Stimulated activated CD4-positive, alpha-beta T cell treated with anti-CD3 and anti-CD28 coated beads, TNF-alpha, amount 100 ng/mL, for 24 hours (primary cell): ENCODE data around the gene ZNF846.
"Not testable (repeated sequence)": the region's sequence is repeated elsewhere in the genome, so short reads cannot be mapped to it uniquely, and the experiment has no call there.

Experiments
- DNase-seq, 3 experiments: peaks; one replicate each; pipeline ENCODE4 v3.0.0-alpha.2; 2020; ENCODE audit warnings: low read depth in 3 of 3

ZNF846 gene

DNA sequence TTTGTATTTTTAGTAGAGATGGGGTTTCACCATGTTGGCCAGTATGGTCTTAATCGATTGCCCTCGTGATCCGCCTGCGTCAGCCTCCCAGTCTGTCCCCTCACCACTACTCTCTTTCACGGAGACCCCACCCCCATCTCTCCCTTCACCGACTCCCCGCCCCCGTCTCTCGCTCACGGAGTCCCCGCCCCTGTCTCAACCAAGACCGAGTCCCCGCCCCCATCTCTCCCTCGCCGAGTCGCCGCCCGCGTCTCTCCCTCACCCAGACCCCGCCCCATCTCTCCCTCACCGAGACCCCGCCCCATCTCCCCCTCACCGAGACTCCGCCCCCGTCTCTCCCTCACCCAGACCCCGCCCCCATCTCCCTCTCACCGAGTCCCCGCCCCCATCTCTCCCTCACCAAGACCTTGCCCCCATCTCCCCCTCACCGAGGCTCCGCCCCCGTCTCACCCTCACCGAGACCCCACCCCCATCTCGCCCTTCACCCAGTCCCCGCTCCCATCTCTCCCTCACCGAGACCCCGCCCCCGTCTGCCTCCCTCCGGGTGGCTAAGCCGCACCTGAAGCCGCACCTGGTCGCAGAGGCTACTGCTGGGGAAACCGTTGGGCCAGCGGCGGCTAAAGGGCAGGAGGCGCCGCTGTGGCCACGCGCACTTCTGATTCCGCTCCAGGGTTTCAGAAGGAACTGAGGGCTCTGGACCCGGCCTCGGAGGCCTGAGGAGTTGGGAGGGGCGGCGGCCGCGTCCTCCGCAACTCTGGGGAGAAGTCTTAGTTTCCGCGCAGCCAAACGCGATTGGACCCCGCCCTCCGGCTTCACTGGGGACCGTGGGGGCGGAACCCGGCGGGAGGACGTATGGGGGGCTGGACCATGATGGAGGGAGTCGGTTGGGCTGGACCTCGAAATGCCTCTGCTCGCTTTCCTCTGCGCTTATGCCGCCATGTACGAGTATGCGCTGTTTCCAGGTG is 17.1 kb upstream of the ZNF846 start:
- peak; percentile 94 to 98 (median 96) for DNase-seq

DNA sequence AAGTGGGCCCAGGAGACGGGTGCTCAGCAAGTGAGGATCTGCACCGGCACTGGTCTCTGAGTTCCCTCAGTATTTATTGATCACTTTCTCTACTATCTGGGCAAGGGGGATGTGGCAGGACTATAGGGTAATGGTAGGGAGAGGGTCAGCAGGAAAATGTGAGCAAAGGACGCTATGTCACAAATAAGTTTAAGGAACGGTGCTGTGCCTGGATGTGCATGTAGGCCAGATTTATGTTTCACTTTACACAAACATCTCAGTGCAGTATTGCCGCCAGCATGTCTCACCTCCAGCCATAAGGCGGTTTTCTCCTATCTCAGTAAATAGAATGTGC is 15.6 kb upstream of the ZNF846 start:
- not testable (repeated sequence) for DNase-seq

- no peak for DNase-seq
Observed at GRCh38 chr19:9782338-9782737, 13.8 kb upstream of the ZNF846 start.

- DNase-seq, result no peak
Observed at GRCh38 chr19:9757544-9758501, 10.7 kb downstream of the ZNF846 start.

DNA sequence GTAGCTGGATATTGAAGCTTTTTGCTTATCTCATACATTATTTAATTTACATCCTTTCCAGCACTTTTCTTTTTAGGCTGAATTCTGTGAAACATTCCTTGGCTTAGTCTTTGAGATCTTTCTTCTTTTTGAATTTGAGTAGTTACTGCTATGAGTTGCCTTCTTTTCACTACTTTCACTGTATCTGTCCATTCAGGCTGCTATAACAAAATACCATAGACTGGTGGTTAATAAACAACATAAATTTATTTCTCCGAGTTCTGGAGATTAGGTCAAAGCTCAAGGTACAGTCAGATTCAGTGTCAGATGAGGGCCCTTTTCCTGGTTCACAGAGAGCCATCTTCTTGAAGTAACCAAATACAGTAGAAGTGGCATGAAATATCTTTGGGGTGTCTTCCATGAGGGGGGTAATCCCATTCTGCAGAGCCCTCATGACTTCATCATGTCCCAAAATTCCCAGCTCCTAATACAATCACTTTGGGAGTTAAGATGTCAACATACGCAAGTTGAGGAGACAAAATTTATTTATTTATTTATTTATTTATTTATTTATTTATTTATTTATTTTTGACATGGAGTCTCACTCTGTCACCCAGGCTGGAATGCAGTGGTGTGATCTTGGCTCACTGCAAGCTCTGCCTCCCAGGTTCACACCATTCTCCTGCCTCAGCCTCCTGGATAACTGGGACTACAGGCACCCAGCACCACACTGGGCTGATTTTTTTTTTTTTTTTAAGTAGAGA is 15.7 kb downstream of the ZNF846 start:
- DNase-seq, result no peak

GRCh38 chr19:9751446-9751845 is 17.1 kb downstream of the ZNF846 start:
- DNase-seq, result no peak

- no peak for DNase-seq
Observed at GRCh38 chr19:9741476-9742171, 26.9 kb downstream of the ZNF846 start.

GRCh38 chr19:9735986-9736385 is 32.6 kb downstream of the ZNF846 start:
- DNase-seq, result no peak

- DNase-seq, result not testable (repeated sequence)
Observed at GRCh38 chr19:9730056-9730455, 38.5 kb downstream of the ZNF846 start.

GRCh38 chr19:9729162-9729561 is 39.4 kb downstream of the ZNF846 start:
- DNase-seq, result no peak

DNA sequence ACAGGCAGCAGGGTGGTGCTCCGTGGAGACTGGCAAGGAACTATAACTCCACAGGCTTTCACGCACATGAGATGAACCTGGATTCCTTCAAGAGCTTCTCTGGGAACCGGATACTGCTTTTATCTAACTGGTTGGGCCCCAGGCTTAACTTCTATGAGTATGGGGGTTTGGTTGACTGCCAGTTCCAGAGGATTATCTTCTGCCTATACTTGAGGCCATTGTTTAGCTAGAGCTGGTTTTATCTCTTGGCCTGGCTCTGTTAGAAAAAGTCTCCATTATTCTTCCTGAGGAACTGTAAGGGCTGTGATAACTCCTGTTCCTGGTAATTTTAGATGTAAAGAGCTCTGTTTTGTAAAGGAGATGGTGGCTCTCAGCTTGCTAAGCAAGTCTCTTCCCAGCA is 40.9 kb downstream of the ZNF846 start:
- no peak for DNase-seq

DNA sequence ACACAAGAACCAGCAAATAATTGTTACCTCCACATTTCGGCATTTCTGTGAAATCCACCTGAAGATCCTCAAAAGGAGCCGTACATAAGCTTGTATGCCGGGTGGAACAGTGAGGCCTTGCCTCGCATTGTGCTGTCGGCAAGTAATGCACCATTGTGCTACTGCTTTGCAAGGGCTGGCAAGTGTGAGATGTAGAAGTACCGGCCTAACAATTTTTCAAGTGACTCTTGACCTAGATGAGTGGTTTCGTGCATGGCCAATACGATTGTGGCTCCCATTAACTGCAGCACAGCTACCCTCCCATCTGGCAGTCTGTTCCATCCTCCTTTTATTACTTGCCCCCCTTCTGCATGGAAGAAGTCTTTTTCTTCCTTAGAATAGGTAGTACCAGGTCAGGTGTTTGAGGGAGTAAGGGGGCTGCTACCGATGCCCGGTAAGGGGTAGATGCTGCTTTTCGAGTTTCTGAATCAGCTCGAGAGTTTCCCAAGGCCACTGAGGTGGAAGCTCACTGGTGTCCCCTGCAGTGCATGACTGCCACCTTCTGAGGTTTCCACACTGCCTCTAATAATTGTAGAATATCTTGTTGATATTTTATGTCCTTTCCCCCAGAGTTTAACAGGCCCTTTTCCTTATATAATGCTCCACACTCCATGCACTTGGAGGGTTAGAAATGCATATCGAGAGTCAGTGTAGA is 42.9 kb downstream of the ZNF846 start:
- DNase-seq, result not testable (repeated sequence)

- no peak for DNase-seq
Observed at GRCh38 chr19:9724157-9724556, 44.4 kb downstream of the ZNF846 start.

DNA sequence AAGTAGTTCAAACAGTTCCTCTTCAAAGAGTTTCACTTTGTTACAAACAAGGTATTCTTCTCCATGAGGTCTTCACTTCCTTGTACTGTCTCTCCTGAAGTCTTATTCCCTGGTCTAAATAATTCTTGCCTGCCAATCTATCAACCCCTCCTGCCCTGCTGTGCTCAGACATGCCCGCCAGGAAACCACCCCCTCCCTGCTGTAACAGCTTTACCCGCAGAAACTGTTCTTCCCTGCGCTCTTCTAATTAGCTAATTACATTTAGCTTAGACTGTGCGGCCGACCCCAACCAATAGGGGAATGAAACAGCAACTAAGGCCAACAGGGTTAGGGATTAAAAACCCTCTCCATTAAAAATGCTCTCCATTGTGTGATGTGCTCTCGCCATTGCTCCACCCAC is 46.7 kb downstream of the ZNF846 start:
- DNase-seq, result no peak

GRCh38 chr19:9720541-9720940 is 48.0 kb downstream of the ZNF846 start:
- DNase-seq, result no peak

DNA sequence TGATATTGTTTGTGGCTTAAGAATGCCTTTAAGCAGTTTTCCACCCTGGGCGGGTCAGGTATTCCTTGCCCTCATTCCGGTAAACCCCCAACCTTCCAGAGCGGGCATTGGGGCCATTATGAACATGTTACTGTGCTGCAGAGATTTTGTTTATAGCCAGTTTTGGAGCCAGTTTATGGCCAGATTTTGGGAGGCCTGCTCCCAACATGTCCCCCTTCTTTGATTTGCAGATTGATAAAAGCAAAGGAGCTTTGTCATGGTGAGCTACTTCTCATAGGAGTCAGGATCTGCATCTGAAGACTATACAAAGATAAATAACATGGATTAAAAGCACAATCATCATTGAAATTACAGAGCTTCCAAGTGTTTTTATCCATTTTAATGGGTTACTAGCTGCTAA is 56.7 kb downstream of the ZNF846 start:
- DNase-seq, result no peak

DNA sequence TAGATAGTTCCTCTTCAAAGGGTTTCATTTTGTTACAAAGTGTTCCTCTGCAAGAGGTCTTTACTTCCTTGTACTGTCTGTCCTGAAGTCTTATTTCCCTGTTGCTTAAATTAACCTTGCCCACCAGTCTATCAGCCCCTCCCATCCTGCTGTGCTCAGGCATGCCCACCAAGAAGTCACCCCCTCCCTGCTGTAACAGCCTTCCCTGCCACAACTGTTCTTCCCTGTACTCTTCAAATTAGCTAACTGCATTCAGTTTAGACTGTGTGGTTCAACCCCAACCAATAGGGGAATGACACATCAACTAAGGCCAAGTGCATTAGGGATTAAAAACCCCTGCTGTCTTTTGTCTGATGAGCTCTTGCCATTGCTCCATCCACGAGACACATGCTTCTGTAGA is 59.2 kb downstream of the ZNF846 start:
- no peak for DNase-seq

- no peak for DNase-seq
Observed at GRCh38 chr19:9705836-9706235, 62.7 kb downstream of the ZNF846 start.

DNA sequence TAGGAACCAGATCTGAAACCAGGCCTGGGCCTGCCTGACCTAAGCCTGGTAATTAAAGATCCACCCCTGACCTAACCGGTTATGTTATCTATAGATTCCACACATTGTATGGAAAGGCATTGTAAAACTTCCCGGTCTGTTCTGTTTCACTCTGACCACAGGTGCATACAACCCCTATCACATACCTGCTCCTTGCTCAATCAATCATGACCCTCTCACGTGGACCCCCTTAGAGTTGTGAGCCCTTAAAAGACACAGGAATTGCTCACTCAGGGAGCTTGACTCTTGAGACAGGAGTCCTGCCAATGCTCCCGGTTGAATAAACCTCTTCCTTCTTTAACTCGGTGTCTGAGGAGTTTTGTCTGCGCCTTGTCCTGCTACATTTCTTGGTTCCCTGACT is 66.4 kb downstream of the ZNF846 start:
- DNase-seq, result no peak
